OCI-LY7 (cell line): ENCODE data around the gene AP4S1. TPM values are rescaled to one million over a fixed set of nuclear protein-coding genes. Genes with fewer than 3 reads are reported as not detected.

Source experiments
- BruUV-seq: library from RNA; stranded (reverse); fragments of 400-500 nt; replicated peaks from 2 replicates; lab custom pipeline; 2021; lab: Mats Ljungman, UMichigan
- CTCF ChIA-PET: fragments of 300-600 bp; sonication (Branson Sonifier 250); formaldehyde crosslinking; loops from one replicate; lab custom pipeline; 2022; ENCODE audit warnings: antibody characterized with exemption; ENCODE audit not compliant: unreplicated experiment; lab: Charles Lee
- POLR2A ChIA-PET: fragments of 300-600 bp; sonication (Branson Sonifier 250); formaldehyde crosslinking; loops from one replicate; lab custom pipeline; 2022; ENCODE audit warnings: antibody characterized with exemption; lab: Charles Lee
- DNase-seq: peaks from one replicate; pipeline ENCODE4 v3.0.0-alpha.2; 2015; ENCODE audit warnings: low spot score
- H2AFZ ChIP-seq: fragments of 200-600 bp; sonication (generic), shearing (Covaris generic); 2 replicates; pipeline ENCODE4 v1.6.1; 2014; ENCODE audit warnings: mild to moderate bottlenecking, antibody characterized with exemption, low read length, moderate library complexity
- H3K27ac ChIP-seq: fragments of 200-600 bp; sonication (generic); 2 replicates; pipeline ENCODE4 v1.5.1; 2014; ENCODE audit warnings: mixed run types, low read depth, mild to moderate bottlenecking, moderate library complexity, low read length, inconsistent platforms; ENCODE audit not compliant: poor library complexity, severe bottlenecking
- H3K36me3 ChIP-seq: fragments of 200-600 bp; sonication (generic); 2 replicates; pipeline ENCODE4 v1.6.1; 2014; ENCODE audit warnings: mild to moderate bottlenecking, antibody characterized with exemption, low read length, moderate library complexity, mixed read lengths; ENCODE audit not compliant: insufficient read depth
- H3K4me1 ChIP-seq: fragments of 200-600 bp; sonication (generic); 2 replicates; pipeline ENCODE4 v1.5.1; 2014; ENCODE audit warnings: mild to moderate bottlenecking, low read length; ENCODE audit not compliant: insufficient read depth, poor library complexity, severe bottlenecking
- H3K4me2 ChIP-seq: fragments of 200-600 bp; sonication (generic); 2 replicates; pipeline ENCODE4 v1.6.1; 2014; ENCODE audit warnings: mild to moderate bottlenecking, low read length
- H3K4me3 ChIP-seq: fragments of 200-600 bp; sonication (generic); 2 replicates; pipeline ENCODE4 v1.5.1; 2014; ENCODE audit warnings: mild to moderate bottlenecking, low read depth, low read length; ENCODE audit not compliant: poor library complexity, severe bottlenecking
- H3K79me2 ChIP-seq: fragments of 200-600 bp; sonication (generic); 2 replicates; pipeline ENCODE4 v1.6.1; 2016; ENCODE audit warnings: low read depth, mild to moderate bottlenecking, low read length, moderate library complexity, mixed read lengths; ENCODE audit not compliant: insufficient read depth
- H3K9me2 ChIP-seq: fragments of 200-600 bp; sonication (generic); 2 replicates; pipeline ENCODE4 v1.6.1; 2016; ENCODE audit warnings: mild to moderate bottlenecking, low read length, mixed read lengths; ENCODE audit not compliant: insufficient read depth
- H3K9me3 ChIP-seq: fragments of 200-600 bp; sonication (generic); 2 replicates; pipeline ENCODE4 v1.6.1; 2014; ENCODE audit warnings: mild to moderate bottlenecking, mixed run types, low read length, mixed read lengths
- H4K20me1 ChIP-seq: fragments of 200-600 bp; sonication (generic); 2 replicates; pipeline ENCODE4 v1.6.1; 2014; ENCODE audit warnings: mild to moderate bottlenecking, antibody characterized with exemption, low read length, moderate library complexity, mixed read lengths; ENCODE audit not compliant: insufficient read depth
- CTCF ChIP-seq: fragments of 200-600 bp; sonication (generic); conservative IDR thresholded peaks from 2 replicates; pipeline ENCODE4 v1.5.1; 2014; ENCODE audit warnings: mild to moderate bottlenecking, antibody characterized with exemption, low read length, moderate library complexity, mixed read lengths
- EZH2phosphoT487 ChIP-seq: fragments of 200-600 bp; sonication (generic); IDR thresholded peaks from 2 replicates; pipeline ENCODE4 v1.6.1; 2018; ENCODE audit warnings: low read depth, borderline replicate concordance, mild to moderate bottlenecking, mixed run types, antibody characterized with exemption, low read length, moderate library complexity, mixed read lengths
- intact Hi-C: fragments of 100-400 bp; cut with micrococcal nuclease; formaldehyde crosslinking; loops from one replicate; pipeline ENCODE4 v1.10.0; 2022; ENCODE audit not compliant: unreplicated experiment
- total RNA-seq, 2 experiments: library from RNA; depleted of rRNA in 1 of 2; stranded (reverse); fragments of >200 nt in 1 of 2; shearing (Covaris generic) in 1 of 2; gene quantifications; 2 replicates each; pipeline ENCODE4 v1.2.3, GENCODE V29; 2014 to 2022

Gene AP4S1
- total RNA-seq, 2 experiments from 2014 or later, result 7.6 to 10.4 TPM

GRCh38 chr14:31057035-31057434 lies 31.6 kb downstream of the AP4S1 start:
- DNase-seq, result no peak
- intact Hi-C loops, result no loop called here
- Histone ChIP-seq H3K9me2 (no peaks in the 10 kb centered on the region), H3K79me2 (no peaks in the 10 kb centered on the region), H3K4me3 (no peak overlapping the region), H4K20me1 (no peaks in the 10 kb centered on the region), H3K27ac (no peak overlapping the region), H3K4me2 (no peak overlapping the region), H2AFZ (no peak overlapping the region), H3K36me3 (no peaks in the 10 kb centered on the region), H3K4me1 (peaks cover 12% of the 10 kb centered on the region), H3K9me3 (no peaks in the 10 kb centered on the region)
- CTCF ChIA-PET, result no interaction called here
- POLR2A ChIA-PET, result interaction anchor here (0.9 to 1.3 kb wide), 4 partner anchors 9 to 84 kb away, joined by 3 to 4 read pairs (median 4); no protein-coding TSS in a partner anchor
- BruUV-seq, result no TSS peak
- TF ChIP-seq CTCF, result no peak

DNA sequence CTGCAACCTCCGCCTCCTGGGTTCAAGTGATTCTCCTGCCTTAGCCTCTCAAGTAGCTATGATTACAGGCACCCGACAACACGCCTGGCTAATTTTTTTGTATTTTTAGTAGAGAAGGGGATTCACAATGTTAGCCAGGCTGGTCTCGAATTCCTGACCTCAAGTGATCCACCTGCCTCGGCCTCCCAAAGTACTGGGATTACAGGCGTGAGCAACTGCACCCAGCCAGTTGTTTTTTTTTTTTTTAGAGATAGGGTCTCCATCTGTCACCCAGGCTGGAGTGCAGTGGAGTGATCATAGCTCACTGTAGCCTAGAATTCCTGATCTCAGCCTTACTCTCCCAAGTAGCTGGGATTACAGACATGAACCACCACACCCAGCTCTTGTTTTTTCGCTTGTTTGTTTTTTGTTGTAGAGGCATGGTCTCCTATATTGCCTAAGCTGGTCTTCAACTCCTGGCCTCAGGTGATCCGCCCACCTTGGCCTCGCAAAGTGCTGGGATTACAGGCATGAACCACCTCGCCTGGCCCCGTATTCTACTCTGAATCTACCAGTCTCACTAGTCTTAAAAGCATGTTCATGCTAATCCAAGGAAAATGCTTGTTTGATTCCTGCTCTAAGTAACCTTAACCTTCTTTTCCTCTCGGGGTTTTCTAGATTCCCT lies 32.4 kb downstream of the AP4S1 start:
- intact Hi-C loops, result no loop called here
- ChIA-PET CTCF (no interaction called here), POLR2A (interaction anchor here (0.9 to 1.3 kb wide), 4 partner anchors 8 to 47 kb away, joined by 3 to 5 read pairs (median 4); no protein-coding TSS in a partner anchor)
- Histone ChIP-seq H3K9me3 (no peaks in the 10 kb centered on the region), H3K27ac (no peak overlapping the region), H4K20me1 (no peaks in the 10 kb centered on the region), H3K4me3 (no peak overlapping the region), H3K9me2 (no peaks in the 10 kb centered on the region), H3K79me2 (no peaks in the 10 kb centered on the region), H3K4me1 (peaks cover 12% of the 10 kb centered on the region), H2AFZ (no peak overlapping the region), H3K36me3 (no peaks in the 10 kb centered on the region), H3K4me2 (no peak overlapping the region)
- no peak for DNase-seq
- TF ChIP-seq CTCF, result no peak
- no peak for TF ChIP-seq EZH2phosphoT487
- no TSS peak for BruUV-seq
